Measurements from ENCODE around the gene TSEN2. TPM values are rescaled to one million over a fixed set of nuclear protein-coding genes. Genes with fewer than 3 reads are reported as not detected.

Gene TSEN2
- total RNA-seq, 4 donors from 2014 or later: 8.1 to 39.9 (median 32.6) TPM

- Histone ChIP-seq H3K9me3 (no peaks in the 10 kb centered on the region), H3K4me1 (peaks cover 0 to 12% (median 3%) of the 10 kb centered on the region in 4 donors), H3K27ac (no peak overlapping the region), H3K27me3 (no peaks in the 10 kb centered on the region), H3K4me3 (no peak overlapping the region), H3K36me3 (no peaks in the 10 kb centered on the region)
- no peak for TF ChIP-seq CTCF (IDR thresholded peaks at IDR 0.05)
- DNase-seq: no peak
These were observed 5.6 kb downstream of the TSEN2 start for GRCh38 chr3:12489832-12490231.

DNA sequence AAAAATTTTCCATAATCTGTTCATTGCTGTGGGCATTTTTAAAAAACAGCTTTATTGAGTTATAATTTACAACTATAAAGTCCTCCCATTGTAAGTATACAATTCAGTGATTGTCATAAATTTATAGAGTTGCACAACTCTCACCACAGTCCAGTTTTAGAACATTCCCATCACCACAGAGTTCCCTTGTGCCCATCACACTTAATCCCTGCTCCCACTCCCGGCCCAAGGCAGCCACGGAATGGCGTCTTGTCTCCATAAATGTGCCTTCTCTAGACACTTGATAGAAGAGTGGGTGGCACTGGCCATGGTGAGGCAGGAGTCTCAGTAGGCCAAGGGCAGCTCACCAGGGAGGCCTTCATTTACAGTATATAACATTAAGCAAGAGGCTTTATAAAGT, 6.3 kb downstream of the TSEN2 start:
- TF ChIP-seq CTCF (IDR thresholded peaks at IDR 0.05) (no peak), POLR2A (IDR thresholded peaks at IDR 0.05) (no peak)
- H3K4me3 ChIP-seq: no peak overlapping the region
- H3K36me3 ChIP-seq: no peaks in the 10 kb centered on the region
- DNase-seq: no peak
- H3K4me1 ChIP-seq: peaks cover 0 to 5% (median 0%) of the 10 kb centered on the region in 4 donors
- no peaks in the 10 kb centered on the region for H3K9me3 ChIP-seq
- no peak overlapping the region for H3K27ac ChIP-seq
- no peaks in the 10 kb centered on the region for H3K27me3 ChIP-seq

GRCh38 chr3:12495749-12496452, 11.6 kb downstream of the TSEN2 start:
- Histone ChIP-seq H3K36me3 (peaks cover 0 to 35% (median 0%) of the 10 kb centered on the region in 3 donors), H3K4me1 (no peaks in the 10 kb centered on the region), H3K4me3 (no peak overlapping the region), H3K27me3 (no peaks in the 10 kb centered on the region), H3K9me3 (no peaks in the 10 kb centered on the region), H3K27ac (no peak overlapping the region)
- DNase-seq: no peak
- TF ChIP-seq POLR2A (IDR thresholded peaks at IDR 0.05) (no peak), CTCF (IDR thresholded peaks at IDR 0.05) (no peak)

GRCh38 chr3:12496453-12496761, 12.1 kb downstream of the TSEN2 start:
- H3K4me3 ChIP-seq: no peak overlapping the region
- no peak overlapping the region for H3K27ac ChIP-seq
- no peaks in the 10 kb centered on the region for H3K27me3 ChIP-seq
- H3K4me1 ChIP-seq: no peaks in the 10 kb centered on the region
- no peaks in the 10 kb centered on the region for H3K9me3 ChIP-seq
- no peak for DNase-seq
- TF ChIP-seq POLR2A (IDR thresholded peaks at IDR 0.05): no peak
- TF ChIP-seq CTCF (IDR thresholded peaks at IDR 0.05): no peak
- H3K36me3 ChIP-seq: peaks cover 0 to 37% (median 0%) of the 10 kb centered on the region in 3 donors

DNA sequence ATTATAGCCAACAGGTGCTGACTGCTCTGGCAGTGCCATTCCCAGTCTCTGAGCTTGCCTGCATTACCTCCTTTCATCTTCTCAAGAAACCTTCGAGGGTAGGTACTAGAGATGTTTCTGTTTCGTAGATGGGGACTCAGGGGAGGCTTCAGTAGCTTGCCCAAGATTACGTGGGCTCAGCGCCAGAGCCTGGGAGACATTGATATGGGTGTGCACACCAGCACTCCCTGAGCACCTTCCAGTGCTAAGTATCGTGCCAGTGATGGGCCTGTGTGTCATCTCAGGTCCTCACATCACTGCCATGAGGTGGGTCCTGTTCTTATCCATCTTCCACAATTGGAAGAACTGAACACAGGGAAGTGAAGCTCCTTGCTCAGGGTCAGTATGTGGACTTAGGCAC, 15.2 kb downstream of the TSEN2 start:
- H3K27ac ChIP-seq: no peak overlapping the region
- no peaks in the 10 kb centered on the region for H3K9me3 ChIP-seq
- no peaks in the 10 kb centered on the region for H3K4me1 ChIP-seq
- H3K27me3 ChIP-seq: no peaks in the 10 kb centered on the region
- peaks cover 0 to 53% (median 0%) of the 10 kb centered on the region in 3 donors for H3K36me3 ChIP-seq
- H3K4me3 ChIP-seq: no peak overlapping the region
- DNase-seq: no peak
- TF ChIP-seq CTCF (IDR thresholded peaks at IDR 0.05) (no peak), POLR2A (IDR thresholded peaks at IDR 0.05) (no peak)
